RWPE2 (cell line): ENCODE results near the gene ACAD11.

Source experiments
- ATAC-seq: fragments of 200-7000 bp; cut with Tn5 transposase; 3 replicates; pipeline ENCODE4 v1.9.1; 2021; ENCODE audit warnings: low read depth
- DNase-seq: peaks from one replicate; pipeline ENCODE4 v3.0.0-alpha.2; 2020; ENCODE audit warnings: low spot score
- H3K27ac ChIP-seq: fragments of 450-650 bp; 2 replicates; pipeline ENCODE4 v1.5.1; 2017; ENCODE audit warnings: mild to moderate bottlenecking; ENCODE audit not compliant: poor library complexity, severe bottlenecking
- H3K27me3 ChIP-seq: fragments of 250-450 bp; sonication (Bioruptor Pico); 2 replicates; pipeline ENCODE4 v1.5.1; 2021; ENCODE audit warnings: mild to moderate bottlenecking, moderate library complexity; ENCODE audit not compliant: insufficient read depth, poor library complexity, severe bottlenecking
- H3K36me3 ChIP-seq: fragments of 250-450 bp; sonication (Bioruptor Pico); 2 replicates; pipeline ENCODE4 v1.5.1; 2020; ENCODE audit warnings: low read depth, mild to moderate bottlenecking, moderate library complexity
- H3K4me1 ChIP-seq: fragments of 250-450 bp; sonication (Bioruptor Pico); 2 replicates; pipeline ENCODE4 v1.5.1; 2021; ENCODE audit warnings: mild to moderate bottlenecking, moderate library complexity; ENCODE audit not compliant: insufficient read depth, poor library complexity, severe bottlenecking
- H3K4me3 ChIP-seq: fragments of 250-450 bp; sonication (Bioruptor Pico); 2 replicates; pipeline ENCODE4 v1.5.1; 2021; ENCODE audit warnings: mild to moderate bottlenecking, moderate library complexity; ENCODE audit not compliant: severe bottlenecking
- H3K9me3 ChIP-seq: fragments of 250-450 bp; sonication (Bioruptor Pico); 2 replicates; pipeline ENCODE4 v1.5.1; 2021; ENCODE audit warnings: mild to moderate bottlenecking, moderate library complexity; ENCODE audit not compliant: severe bottlenecking
- TF ChIP-seq, protein P1 (sequence below): fragments of 450-650 bp; IDR thresholded peaks from one replicate; pipeline ENCODE4 v1.5.1; 2017; ENCODE audit warnings: mild to moderate bottlenecking, moderate library complexity; ENCODE audit not compliant: poor library complexity, severe bottlenecking

ACAD11 gene

GRCh38 chr3:132596326-132596725 is 63.3 kb downstream of the ACAD11 start:
- TF ChIP-seq, protein P1, sequence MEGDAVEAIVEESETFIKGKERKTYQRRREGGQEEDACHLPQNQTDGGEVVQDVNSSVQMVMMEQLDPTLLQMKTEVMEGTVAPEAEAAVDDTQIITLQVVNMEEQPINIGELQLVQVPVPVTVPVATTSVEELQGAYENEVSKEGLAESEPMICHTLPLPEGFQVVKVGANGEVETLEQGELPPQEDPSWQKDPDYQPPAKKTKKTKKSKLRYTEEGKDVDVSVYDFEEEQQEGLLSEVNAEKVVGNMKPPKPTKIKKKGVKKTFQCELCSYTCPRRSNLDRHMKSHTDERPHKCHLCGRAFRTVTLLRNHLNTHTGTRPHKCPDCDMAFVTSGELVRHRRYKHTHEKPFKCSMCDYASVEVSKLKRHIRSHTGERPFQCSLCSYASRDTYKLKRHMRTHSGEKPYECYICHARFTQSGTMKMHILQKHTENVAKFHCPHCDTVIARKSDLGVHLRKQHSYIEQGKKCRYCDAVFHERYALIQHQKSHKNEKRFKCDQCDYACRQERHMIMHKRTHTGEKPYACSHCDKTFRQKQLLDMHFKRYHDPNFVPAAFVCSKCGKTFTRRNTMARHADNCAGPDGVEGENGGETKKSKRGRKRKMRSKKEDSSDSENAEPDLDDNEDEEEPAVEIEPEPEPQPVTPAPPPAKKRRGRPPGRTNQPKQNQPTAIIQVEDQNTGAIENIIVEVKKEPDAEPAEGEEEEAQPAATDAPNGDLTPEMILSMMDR = no peak
- Histone ChIP-seq H3K4me1 (peaks cover 23% of the 10 kb centered on the region), H3K27ac (no peak overlapping the region), H3K36me3 (peaks cover 11% of the 10 kb centered on the region), H3K4me3 (no peak overlapping the region), H3K9me3 (no peaks in the 10 kb centered on the region), H3K27me3 (no peaks in the 10 kb centered on the region)
- DNase-seq = no peak
- no peak for ATAC-seq

DNA sequence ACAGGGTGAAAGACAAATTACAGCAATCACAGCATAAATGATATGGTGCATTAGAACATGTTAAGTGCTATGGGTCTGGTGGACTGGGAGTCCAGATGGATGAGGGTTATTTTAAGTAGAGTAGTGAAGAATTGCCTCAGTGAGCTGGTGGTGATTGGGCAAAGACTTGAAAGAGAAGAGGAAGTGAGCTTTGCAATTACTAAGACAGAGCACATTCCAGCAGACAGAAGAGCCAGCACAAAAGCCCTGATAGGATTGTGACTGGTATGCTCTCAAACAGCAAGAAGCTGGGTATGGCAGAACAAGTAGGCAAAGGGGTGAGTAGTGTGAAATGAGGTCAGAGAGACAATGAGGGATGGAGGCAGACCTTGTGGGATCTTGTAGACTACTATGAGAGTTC is 64.6 kb downstream of the ACAD11 start:
- peak overlapping the region; percentile 74 for H3K27ac ChIP-seq
- peaks cover 23% of the 10 kb centered on the region for H3K4me1 ChIP-seq
- no peak for DNase-seq
- ATAC-seq = peak; percentile 41
- H3K4me3 ChIP-seq = no peak overlapping the region
- H3K27me3 ChIP-seq = no peaks in the 10 kb centered on the region
- TF ChIP-seq, protein P1 = no peak
- H3K9me3 ChIP-seq = no peaks in the 10 kb centered on the region
- peaks cover 11% of the 10 kb centered on the region for H3K36me3 ChIP-seq

DNA sequence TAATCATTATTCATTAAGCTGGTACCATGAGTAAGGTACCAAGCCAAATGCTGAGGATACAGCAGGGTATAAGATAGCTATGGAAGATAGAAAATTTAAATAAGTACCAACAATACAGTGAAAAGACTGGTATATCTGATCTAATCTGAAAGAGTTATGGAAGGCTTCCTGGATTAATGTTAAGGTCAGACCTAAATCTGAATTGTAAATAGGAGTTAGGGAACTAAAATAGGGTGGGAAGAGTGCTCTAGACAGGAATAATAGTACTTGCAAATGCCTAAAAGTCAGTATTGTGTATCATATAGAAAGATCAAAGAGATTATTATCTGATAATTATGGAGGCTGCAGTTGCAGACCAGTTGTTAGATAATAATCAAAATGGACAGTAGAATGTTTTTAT is 65.1 kb downstream of the ACAD11 start:
- TF ChIP-seq, protein P1 = no peak
- DNase-seq (no peak), ATAC-seq (no peak)
- Histone ChIP-seq H3K27ac (peak overlapping the region; percentile 74), H3K36me3 (peaks cover 11% of the 10 kb centered on the region), H3K4me3 (no peak overlapping the region), H3K4me1 (peaks cover 23% of the 10 kb centered on the region), H3K27me3 (no peaks in the 10 kb centered on the region), H3K9me3 (no peaks in the 10 kb centered on the region)

DNA sequence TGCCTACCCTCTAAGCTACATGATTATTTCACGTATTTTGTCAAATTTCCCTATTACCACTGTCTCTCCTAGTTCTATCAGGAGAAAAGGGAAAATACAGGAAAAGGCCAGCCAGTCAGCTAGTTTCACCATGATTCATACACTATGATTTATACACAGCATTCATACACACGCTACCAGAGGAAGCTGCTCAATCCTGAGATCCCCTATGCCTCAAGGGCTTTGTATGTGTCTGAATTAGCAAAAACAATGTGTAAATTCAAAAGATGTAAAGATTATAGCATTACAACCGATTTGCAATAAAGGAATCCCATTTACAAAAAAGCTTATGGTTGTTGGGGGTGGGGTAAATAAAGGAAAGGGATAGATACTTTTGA is 65.7 kb downstream of the ACAD11 start:
- peak; percentile 98 for ATAC-seq
- Histone ChIP-seq H3K4me3 (no peak overlapping the region), H3K27ac (peak overlapping the region; percentile 74), H3K36me3 (peaks cover 11% of the 10 kb centered on the region), H3K4me1 (peaks cover 23% of the 10 kb centered on the region), H3K9me3 (no peaks in the 10 kb centered on the region), H3K27me3 (no peaks in the 10 kb centered on the region)
- no peak for DNase-seq
- TF ChIP-seq, protein P1 = no peak

DNA sequence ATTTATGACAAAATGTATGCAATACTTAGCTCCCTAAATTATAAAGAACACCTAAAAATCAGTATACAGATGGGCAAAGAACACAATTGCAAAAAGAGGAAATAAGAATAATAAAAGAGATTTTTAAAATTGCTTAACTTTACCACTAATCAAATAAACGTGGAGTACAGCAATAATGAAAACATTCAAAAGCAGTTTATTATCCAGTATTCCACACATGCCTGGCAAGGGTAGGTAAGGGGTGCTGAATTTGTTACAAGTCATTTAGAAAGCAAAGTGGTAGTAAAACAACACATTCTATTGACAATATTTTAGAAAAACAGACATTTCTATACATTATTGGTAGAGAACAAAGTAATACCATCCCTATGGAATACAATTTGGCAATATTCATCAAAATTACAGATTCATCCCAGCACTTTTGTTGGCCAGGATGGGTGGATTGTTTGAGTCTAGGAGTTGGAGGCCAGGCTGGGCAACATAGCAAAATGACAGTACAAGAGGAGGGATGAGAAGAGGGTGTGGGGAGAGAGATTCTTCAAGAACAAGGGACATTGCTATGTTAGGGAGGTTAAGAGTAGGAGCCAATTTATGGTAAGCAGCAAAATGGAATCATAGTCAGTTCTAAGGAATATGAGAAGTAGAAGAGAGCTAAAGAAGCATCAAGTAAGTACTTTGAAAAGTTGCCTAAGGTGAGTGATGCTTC is 66.2 kb downstream of the ACAD11 start:
- Histone ChIP-seq H3K27ac (peak overlapping the region; percentile 74), H3K27me3 (no peaks in the 10 kb centered on the region), H3K4me1 (peaks cover 23% of the 10 kb centered on the region), H3K9me3 (no peaks in the 10 kb centered on the region), H3K36me3 (peaks cover 10% of the 10 kb centered on the region), H3K4me3 (no peak overlapping the region)
- DNase-seq (no peak), ATAC-seq (peak; percentile 35)
- TF ChIP-seq, protein P1 = no peak
